Jurkat, Clone E6-1 (cell line): ENCODE data around the gene LRRC8B.
"Not testable (repeated sequence)": the region's sequence is repeated elsewhere in the genome, so short reads cannot be mapped to it uniquely, and the experiment has no call there.

ENCODE experiments used
- DNase-seq: peaks from one replicate; pipeline ENCODE4 v3.0.0-alpha.2; 2011; ENCODE audit warnings: low read depth, low spot score
- H3K4me3 ChIP-seq: 2 replicates; pipeline ENCODE4 v1.5.1; 2011; ENCODE audit warnings: mild to moderate bottlenecking, low read length, control low read depth, moderate library complexity

Gene LRRC8B

DNA sequence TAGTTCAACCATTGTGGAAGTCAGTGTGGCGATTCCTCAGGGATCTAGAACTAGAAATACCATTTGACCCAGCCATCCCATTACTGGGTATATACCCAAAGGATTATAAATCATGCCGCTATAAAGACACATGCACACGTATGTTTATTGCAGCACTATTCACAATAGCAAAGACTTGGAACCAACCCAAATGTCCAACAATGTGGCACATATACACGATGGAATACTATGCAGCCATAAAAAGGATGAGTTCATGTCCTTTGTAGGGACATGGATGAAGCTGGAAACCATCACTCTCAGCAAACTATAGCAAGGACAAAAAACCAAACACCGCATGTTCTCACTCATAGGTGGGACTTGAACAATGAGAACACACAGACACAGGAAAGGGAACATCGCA lies 2.7 kb upstream of the LRRC8B start:
- H3K4me3 ChIP-seq, DNase-seq: not testable (repeated sequence)

- no peak for DNase-seq
- H3K4me3 ChIP-seq = peak overlapping the region; percentile 97
Measured at GRCh38 chr1:89523572-89524368, 859 bp upstream of the LRRC8B start.

- peak; percentile 54 for DNase-seq
- peak overlapping the region; percentile 97 for H3K4me3 ChIP-seq
Measured at GRCh38 chr1:89525169-89525855, 683 bp downstream of the LRRC8B start.

DNA sequence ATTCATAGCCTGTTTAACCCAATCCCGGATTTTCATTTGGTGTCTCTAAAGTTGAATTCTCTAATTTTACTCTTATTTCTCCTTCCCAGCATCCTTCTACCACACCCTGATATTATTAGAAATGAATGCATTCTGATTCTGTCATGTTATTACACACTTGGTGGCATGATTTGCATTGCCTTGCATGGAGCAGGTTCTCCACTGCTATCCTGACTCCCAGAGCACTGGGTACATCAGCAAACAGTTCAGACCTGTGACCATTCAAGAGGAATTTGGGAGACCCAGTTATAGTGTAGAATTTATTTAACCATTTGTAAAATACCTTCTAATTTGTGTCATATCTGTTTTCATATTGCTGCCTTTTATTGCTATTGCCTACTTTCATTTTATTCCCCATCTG lies 2.6 kb downstream of the LRRC8B start:
- H3K4me3 ChIP-seq = no peak overlapping the region
- no peak for DNase-seq

DNA sequence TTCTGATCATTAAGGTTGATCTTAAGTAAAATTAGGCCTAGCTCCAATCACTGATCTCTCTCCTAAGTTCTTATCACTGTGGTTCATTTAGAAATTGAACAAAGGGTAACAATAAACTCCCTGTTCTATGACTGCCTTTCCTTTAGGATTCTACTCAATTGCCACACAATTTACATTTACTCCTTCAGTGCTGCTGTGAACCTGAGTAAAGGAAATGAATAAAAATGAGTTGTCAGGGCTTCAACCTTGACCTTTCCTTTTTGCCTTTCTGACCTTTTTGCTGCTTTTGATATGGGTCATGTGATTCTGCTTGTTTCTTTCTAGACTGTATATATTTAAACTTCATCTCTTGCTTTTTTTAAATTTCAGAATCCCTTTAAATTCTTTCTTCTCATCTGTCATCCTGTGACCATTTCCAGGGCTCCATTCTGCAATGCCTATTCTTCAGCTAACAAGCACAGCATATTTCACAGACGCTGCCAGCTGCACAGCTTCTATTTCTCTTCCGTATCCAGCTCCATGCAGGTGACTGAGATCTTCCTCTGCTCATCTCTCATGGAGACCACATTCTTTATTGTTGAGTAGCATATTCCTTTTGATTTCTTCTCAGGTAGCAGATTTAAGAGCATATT lies 3.2 kb downstream of the LRRC8B start:
- no peak for DNase-seq
- H3K4me3 ChIP-seq = no peak overlapping the region

DNA sequence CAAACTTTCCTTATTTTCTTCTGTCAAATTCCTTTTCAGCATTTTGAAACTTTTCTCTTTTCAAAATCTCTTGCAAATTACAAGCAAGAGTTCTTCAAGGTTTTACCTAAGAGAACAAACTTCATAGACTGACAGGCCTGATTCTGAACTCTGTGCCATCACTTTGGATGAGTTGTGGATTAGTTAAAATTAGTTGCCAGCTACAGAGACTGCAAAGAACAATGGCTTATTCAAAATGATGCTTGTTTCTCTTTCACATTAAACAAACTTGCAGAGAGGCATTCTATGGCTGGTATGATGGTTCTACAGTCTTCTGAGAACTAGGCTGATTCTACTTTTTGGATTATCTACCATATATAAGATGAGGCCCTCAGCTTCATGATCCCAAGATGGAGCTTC lies 3.8 kb downstream of the LRRC8B start:
- no peak overlapping the region for H3K4me3 ChIP-seq

DNA sequence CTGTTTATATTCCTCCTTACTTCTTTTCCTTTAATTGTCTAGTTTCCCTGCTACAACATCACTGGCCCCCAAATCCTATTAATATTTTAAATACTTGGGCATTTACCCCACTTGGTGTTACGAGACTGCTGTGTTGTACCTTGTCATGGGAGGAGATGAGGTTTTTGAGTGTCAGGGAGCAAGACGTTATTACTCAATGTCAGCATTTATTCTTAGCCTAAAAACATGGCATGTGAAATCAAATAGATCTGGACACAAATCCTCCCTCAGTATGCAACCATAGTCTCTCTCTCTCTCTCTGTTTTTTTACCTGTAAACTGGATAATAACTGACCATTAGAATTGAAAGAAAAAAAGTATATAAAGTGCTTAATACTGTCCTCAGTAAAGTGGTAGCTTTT lies 4.6 kb downstream of the LRRC8B start:
- no peak for DNase-seq
- H3K4me3 ChIP-seq = no peak overlapping the region

More for the DNA sequence above, 3.8 kb downstream of the LRRC8B start:
- no peak for DNase-seq

GRCh38 chr1:89530444-89531089 lies 5.9 kb downstream of the LRRC8B start:
- no peak overlapping the region for H3K4me3 ChIP-seq
- no peak for DNase-seq

GRCh38 chr1:89531480-89532139 lies 7.0 kb downstream of the LRRC8B start:
- no peak for DNase-seq
- no peak overlapping the region for H3K4me3 ChIP-seq

GRCh38 chr1:89532228-89532627 lies 7.6 kb downstream of the LRRC8B start:
- DNase-seq = no peak
- H3K4me3 ChIP-seq = no peak overlapping the region

- DNase-seq = no peak
- H3K4me3 ChIP-seq = no peak overlapping the region
Measured at GRCh38 chr1:89532866-89533265, 8.2 kb downstream of the LRRC8B start.

DNA sequence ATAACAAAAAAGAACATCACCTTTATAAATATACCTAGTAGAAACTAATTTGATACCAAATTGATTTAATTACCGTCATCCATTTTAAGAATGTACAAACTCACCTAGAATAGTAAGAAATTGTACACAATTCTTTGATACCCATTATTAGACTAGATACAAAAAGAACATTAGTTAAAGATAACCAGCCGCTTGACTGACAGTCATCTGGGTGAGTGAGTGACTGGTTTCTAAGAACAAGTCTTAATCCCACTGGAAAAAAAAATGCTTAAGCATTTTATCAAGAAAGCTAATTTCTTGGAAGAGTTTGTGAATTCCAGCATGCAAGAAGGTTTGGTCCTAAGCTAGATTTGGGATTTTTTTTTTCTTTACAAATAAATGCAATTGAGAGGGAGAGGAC lies 10.9 kb downstream of the LRRC8B start:
- H3K4me3 ChIP-seq = no peak overlapping the region
- DNase-seq = no peak

DNA sequence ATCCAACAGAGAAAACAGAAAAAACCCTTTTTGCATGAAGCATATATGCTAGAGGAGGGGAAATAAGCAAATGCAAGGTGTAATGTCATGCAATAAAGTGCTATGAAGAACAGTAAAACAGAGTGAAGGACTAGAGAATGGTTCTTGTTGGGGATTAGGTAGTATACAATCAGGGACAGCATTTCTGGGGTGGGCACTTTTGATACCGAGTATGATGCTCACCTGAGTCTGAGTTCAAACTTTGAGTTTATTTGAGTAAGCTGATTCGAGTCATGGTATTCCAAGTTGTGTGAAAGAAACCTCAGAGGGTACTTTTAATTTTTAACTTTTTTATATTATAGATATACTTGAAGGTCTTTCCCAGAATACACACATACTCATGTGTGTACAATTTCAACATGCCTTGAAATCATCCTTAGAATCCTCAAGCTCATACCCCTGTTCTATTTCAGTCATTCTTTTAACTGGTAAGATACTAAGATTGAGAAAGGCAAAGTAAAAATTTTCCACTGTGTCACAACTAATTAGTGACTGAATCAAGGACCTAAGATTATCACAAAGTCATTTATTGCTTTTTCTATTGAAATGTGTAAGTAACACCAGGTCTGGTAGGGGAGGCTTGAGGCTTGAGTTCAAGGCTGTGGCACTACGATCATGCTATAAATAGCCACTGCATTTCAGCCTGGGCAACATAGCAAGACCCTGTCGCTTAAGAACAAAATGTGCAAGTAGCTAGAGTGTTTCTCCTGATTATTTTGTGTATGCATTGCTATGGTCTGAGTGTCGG lies 12.1 kb downstream of the LRRC8B start:
- H3K4me3 ChIP-seq = no peak overlapping the region
- no peak for DNase-seq

- no peak overlapping the region for H3K4me3 ChIP-seq
- DNase-seq = no peak
Measured at GRCh38 chr1:89538361-89538760, 13.7 kb downstream of the LRRC8B start.

- DNase-seq = no peak
Measured at GRCh38 chr1:89539128-89539527, 14.5 kb downstream of the LRRC8B start.

GRCh38 chr1:89540406-89540970 lies 15.9 kb downstream of the LRRC8B start:
- no peak overlapping the region for H3K4me3 ChIP-seq
- no peak for DNase-seq

More at GRCh38 chr1:89539128-89539527, 14.5 kb downstream of the LRRC8B start:
- no peak overlapping the region for H3K4me3 ChIP-seq

DNA sequence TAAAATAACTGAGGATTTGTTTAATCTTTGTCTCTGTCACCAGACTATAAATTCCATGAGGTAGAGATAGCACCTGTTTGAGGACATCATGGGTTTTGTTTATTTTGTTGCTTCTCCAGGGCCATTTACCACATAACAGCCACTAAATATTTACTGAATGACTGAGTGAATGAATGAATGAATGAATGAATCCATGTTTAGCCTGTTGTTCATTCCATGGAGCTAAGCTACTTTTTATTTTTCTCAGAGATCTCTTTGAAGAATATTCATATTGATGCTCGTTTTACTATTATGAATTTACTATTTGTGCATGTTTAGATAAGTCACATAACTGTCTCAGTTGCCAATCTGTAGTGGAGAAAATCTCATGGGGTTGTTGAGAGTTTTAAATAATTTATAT lies 17.7 kb downstream of the LRRC8B start:
- no peak for DNase-seq
- no peak overlapping the region for H3K4me3 ChIP-seq

DNA sequence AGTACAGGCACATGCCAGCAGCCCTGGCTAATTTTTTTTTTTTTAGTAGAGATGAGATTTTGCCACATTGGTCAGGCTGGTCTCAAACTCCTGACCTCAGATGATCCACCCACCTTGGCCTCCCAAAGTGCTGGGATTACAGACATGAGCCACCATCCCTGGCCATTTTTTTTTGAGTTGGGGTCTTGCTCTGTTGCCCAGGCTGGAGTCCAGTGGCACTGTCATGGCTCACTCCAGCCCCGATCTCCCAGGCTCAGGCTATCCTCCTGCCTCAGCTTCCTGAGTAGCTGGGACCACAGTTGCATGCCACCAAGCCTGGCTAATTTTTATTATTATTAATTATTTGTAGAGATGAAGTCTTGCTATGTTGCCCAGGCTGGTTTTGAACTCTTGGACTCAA lies 19.0 kb downstream of the LRRC8B start:
- DNase-seq, H3K4me3 ChIP-seq: not testable (repeated sequence)
